ENCODE results near the gene FGF3.

DNA sequence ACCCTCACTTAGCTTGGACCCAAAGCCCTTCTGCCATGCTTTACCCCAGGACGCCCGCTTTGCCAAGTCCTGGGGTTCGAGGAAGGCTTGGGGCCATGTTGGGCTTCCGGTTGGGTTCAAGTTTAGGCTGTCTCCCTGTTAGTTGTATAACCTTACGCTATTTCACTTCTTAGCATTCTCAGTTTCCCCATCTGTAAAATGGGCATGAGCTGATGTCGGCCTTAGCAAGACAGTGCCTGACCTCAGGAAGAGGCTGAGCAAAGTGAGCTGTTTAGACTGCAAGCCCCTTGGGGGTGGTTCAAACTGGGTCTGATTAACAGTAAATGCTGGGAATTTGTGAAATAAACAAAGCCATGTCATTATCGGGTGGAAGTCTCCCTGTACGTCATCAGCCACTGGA is 40.8 kb downstream of the FGF3 start:
- no peak for TF ChIP-seq SIN3A (IDR thresholded peaks at IDR 0.05; ENCODE audit: borderline replicate concordance, insufficient read depth, low read length)
- TF ChIP-seq, protein P1, sequence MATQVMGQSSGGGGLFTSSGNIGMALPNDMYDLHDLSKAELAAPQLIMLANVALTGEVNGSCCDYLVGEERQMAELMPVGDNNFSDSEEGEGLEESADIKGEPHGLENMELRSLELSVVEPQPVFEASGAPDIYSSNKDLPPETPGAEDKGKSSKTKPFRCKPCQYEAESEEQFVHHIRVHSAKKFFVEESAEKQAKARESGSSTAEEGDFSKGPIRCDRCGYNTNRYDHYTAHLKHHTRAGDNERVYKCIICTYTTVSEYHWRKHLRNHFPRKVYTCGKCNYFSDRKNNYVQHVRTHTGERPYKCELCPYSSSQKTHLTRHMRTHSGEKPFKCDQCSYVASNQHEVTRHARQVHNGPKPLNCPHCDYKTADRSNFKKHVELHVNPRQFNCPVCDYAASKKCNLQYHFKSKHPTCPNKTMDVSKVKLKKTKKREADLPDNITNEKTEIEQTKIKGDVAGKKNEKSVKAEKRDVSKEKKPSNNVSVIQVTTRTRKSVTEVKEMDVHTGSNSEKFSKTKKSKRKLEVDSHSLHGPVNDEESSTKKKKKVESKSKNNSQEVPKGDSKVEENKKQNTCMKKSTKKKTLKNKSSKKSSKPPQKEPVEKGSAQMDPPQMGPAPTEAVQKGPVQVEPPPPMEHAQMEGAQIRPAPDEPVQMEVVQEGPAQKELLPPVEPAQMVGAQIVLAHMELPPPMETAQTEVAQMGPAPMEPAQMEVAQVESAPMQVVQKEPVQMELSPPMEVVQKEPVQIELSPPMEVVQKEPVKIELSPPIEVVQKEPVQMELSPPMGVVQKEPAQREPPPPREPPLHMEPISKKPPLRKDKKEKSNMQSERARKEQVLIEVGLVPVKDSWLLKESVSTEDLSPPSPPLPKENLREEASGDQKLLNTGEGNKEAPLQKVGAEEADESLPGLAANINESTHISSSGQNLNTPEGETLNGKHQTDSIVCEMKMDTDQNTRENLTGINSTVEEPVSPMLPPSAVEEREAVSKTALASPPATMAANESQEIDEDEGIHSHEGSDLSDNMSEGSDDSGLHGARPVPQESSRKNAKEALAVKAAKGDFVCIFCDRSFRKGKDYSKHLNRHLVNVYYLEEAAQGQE (IDR thresholded peaks at IDR 0.05; ENCODE audit: insufficient read depth in 1 of 2, low read depth in 2 of 2, low read length in 2 of 2), result no peak
- TF ChIP-seq POLR2AphosphoS5 (IDR thresholded peaks at IDR 0.05; ENCODE audit: low read depth, low read length), result no peak

Measured in PFSK-1 (cell line).